Transverse colon (tissue), 4 donors: ENCODE measurements around the gene LGALS4. TPM values are rescaled to one million over a fixed set of nuclear protein-coding genes. Genes with fewer than 3 reads are reported as not detected.
"Not testable (repeated sequence)": the region's sequence is repeated elsewhere in the genome, so short reads cannot be mapped to it uniquely, and the experiment has no call there.

ENCODE experiments used
- DNase-seq: peaks from one replicate; pipeline ENCODE4 v3.0.0-alpha.2; 2019
- H3K27ac ChIP-seq, 4 donors: fragments of 200-600 bp; sonication (generic); 2 replicates each; pipeline ENCODE4 v1.5.1; 2016 to 2018; ENCODE audit warnings: inconsistent platforms in 4 of 4
- H3K27me3 ChIP-seq: fragments of 200-600 bp; sonication (generic); 2 replicates; pipeline ENCODE4 v1.5.1; 2017; ENCODE audit warnings: inconsistent platforms
- H3K36me3 ChIP-seq, 4 donors: fragments of 200-600 bp; sonication (generic); 2 replicates each; pipeline ENCODE4 v1.5.1; 2017 to 2019; ENCODE audit warnings: inconsistent platforms in 4 of 4
- H3K4me1 ChIP-seq, 4 donors: fragments of 200-600 bp; sonication (generic); 2 replicates each; pipeline ENCODE4 v1.5.1; 2017 to 2020; ENCODE audit warnings: inconsistent platforms in 4 of 4
- H3K4me3 ChIP-seq, 4 donors: fragments of 200-600 bp; sonication (generic); 1 replicate in 1 of 4; 2 replicates in 3 of 4; pipeline versions ENCODE4 v1.5.1 to v1.6.1; 2017 to 2019; ENCODE audit warnings: inconsistent platforms in 4 of 4
- H3K9me3 ChIP-seq, 2 donors: fragments of 200-600 bp; sonication (generic); 2 replicates each; pipeline ENCODE4 v1.5.1; 2017 to 2019; ENCODE audit warnings: inconsistent platforms in 2 of 2
- CTCF ChIP-seq, 5 experiments: fragments of 200-600 bp in 3 of 5; fragments of 450-650 bp in 2 of 5; sonication (generic) in 3 of 5; IDR thresholded peaks; 1 replicate in 2 of 5; 2 replicates in 3 of 5; pipeline ENCODE4 v1.5.1; 2016 to 2017; ENCODE audit warnings: antibody characterized with exemption in 5 of 5, inconsistent platforms in 3 of 5, mild to moderate bottlenecking in 2 of 5, moderate library complexity in 1 of 5
- EP300 ChIP-seq: sonication (generic); formaldehyde crosslinking; IDR thresholded peaks from one replicate; pipeline ENCODE4 v1.6.1; 2017; ENCODE audit warnings: antibody characterized with exemption, low read depth
- POLR2A ChIP-seq: fragments of 450-650 bp; IDR thresholded peaks from one replicate; pipeline ENCODE4 v1.6.1; 2016; ENCODE audit warnings: antibody characterized with exemption, mild to moderate bottlenecking, moderate library complexity
- POLR2AphosphoS5 ChIP-seq, 3 donors: sonication (generic); formaldehyde crosslinking; IDR thresholded peaks; one replicate each; pipeline ENCODE4 v1.6.1; 2016; ENCODE audit warnings: antibody characterized with exemption in 3 of 3
- WGBS, 2 donors: methylation state at CpG; one replicate each; pipeline ENCODE4 v1.1.5; 2018; ENCODE audit warnings: low coverage in 1 of 2; 5-methylcytosine and 5-hydroxymethylcytosine counted together
- in situ Hi-C, 4 donors: fragments of 200-750 bp; cut with MboI; loops; one replicate each; pipeline versions ENCODE4 v1.15.0 to v1.15.1; 2017; ENCODE audit warnings: low sequenced_read_pairs in 3 of 4, low pct_ligation_motif_present in 1 of 4, low pct_unique_long_range_greater_than_20kb in 1 of 4
- intact Hi-C: fragments of 100-400 bp; cut with DNase I; formaldehyde crosslinking; loops from one replicate; pipeline ENCODE4 v1.15.1; 2023; ENCODE audit warnings: low total_unique reads
- total RNA-seq, 4 donors: library from RNA; depleted of rRNA; stranded (reverse); fragments of >200 nt; gene quantifications; one replicate each; pipeline ENCODE4 v1.1.0, GENCODE V29; 2016

Gene LGALS4
- total RNA-seq, 4 donors from 2014 or later: 1,815 to 4,845 (median 3,695) TPM

GRCh38 chr19:38784224-38784623 is 28.5 kb downstream of the LGALS4 start:
- no peaks in the 10 kb centered on the region for H3K36me3 ChIP-seq
- peaks cover 0 to 4% (median 0%) of the 10 kb centered on the region in 4 donors for H3K4me1 ChIP-seq
- no peak overlapping the region for H3K27ac ChIP-seq
- no peak for TF ChIP-seq CTCF (IDR thresholded peaks at IDR 0.05)
- no peak for TF ChIP-seq POLR2AphosphoS5 (IDR thresholded peaks at IDR 0.05)
- TF ChIP-seq POLR2A: no peak
- no peak for TF ChIP-seq EP300
- no peak overlapping the region for H3K4me3 ChIP-seq
- no peaks in the 10 kb centered on the region for H3K9me3 ChIP-seq
- intact Hi-C loops: no loop called here
- 54 to 61% methylated on average over 3 of the region's 3 CpGs for WGBS, 2 donors
- in situ Hi-C loops: no loop called here
- peaks cover 8% of the 10 kb centered on the region for H3K27me3 ChIP-seq
- no peak for DNase-seq

GRCh38 chr19:38782212-38782611 is 30.5 kb downstream of the LGALS4 start:
- H3K27ac ChIP-seq, H3K4me3 ChIP-seq, H3K4me1 ChIP-seq, in situ Hi-C loops, DNase-seq, H3K27me3 ChIP-seq, H3K36me3 ChIP-seq, H3K9me3 ChIP-seq, intact Hi-C loops: not testable (repeated sequence)
- 82 to 85% methylated on average over 8 to 13 of the region's 13 CpGs for WGBS, 2 donors

GRCh38 chr19:38781058-38781457 is 31.7 kb downstream of the LGALS4 start:
- no peak overlapping the region for H3K4me3 ChIP-seq
- no peak for TF ChIP-seq CTCF (IDR thresholded peaks at IDR 0.05)
- no peak for TF ChIP-seq EP300
- TF ChIP-seq POLR2AphosphoS5 (IDR thresholded peaks at IDR 0.05): no peak
- no peak for TF ChIP-seq POLR2A
- intact Hi-C loops: no loop called here
- H3K27me3 ChIP-seq: peaks cover 8% of the 10 kb centered on the region
- H3K9me3 ChIP-seq: no peaks in the 10 kb centered on the region
- no peaks in the 10 kb centered on the region for H3K36me3 ChIP-seq
- 68 to 74% methylated on average over 6 to 7 of the region's 7 CpGs for WGBS, 2 donors
- in situ Hi-C loops: no loop called here
- H3K4me1 ChIP-seq: peaks cover 0 to 4% (median 0%) of the 10 kb centered on the region in 4 donors
- no peak overlapping the region for H3K27ac ChIP-seq
- DNase-seq: no peak

- TF ChIP-seq EP300: no peak
- TF ChIP-seq POLR2AphosphoS5 (IDR thresholded peaks at IDR 0.05): no peak
- no peak for TF ChIP-seq CTCF (IDR thresholded peaks at IDR 0.05)
- TF ChIP-seq POLR2A: no peak
- Histone ChIP-seq H3K27ac (no peak overlapping the region), H3K9me3 (no peaks in the 10 kb centered on the region), H3K4me3 (no peak overlapping the region), H3K4me1 (peaks cover 0 to 4% (median 0%) of the 10 kb centered on the region in 4 donors), H3K36me3 (no peaks in the 10 kb centered on the region), H3K27me3 (peaks cover 8% of the 10 kb centered on the region)
- DNase-seq: no peak
- WGBS, 2 donors: 75 to 89% methylated on average over 7 of the region's 7 CpGs
- intact Hi-C loops (no loop called here), in situ Hi-C loops (no loop called here)
Observed at GRCh38 chr19:38780443-38780842, 32.3 kb downstream of the LGALS4 start.

- no peak overlapping the region for H3K4me3 ChIP-seq
- DNase-seq: no peak
- no peaks in the 10 kb centered on the region for H3K4me1 ChIP-seq
- H3K27me3 ChIP-seq: peaks cover 8% of the 10 kb centered on the region
- H3K27ac ChIP-seq: no peak overlapping the region
- WGBS, 2 donors: 76% methylated on average over 7 of the region's 7 CpGs; no CpG with 5 or more reads in 1 of the 2 donors
- H3K9me3 ChIP-seq: no peaks in the 10 kb centered on the region
- no peaks in the 10 kb centered on the region for H3K36me3 ChIP-seq
- in situ Hi-C loops (no loop called here), intact Hi-C loops (no loop called here)
- TF ChIP-seq EP300: no peak
- no peak for TF ChIP-seq CTCF (IDR thresholded peaks at IDR 0.05)
- TF ChIP-seq POLR2A: no peak
- TF ChIP-seq POLR2AphosphoS5 (IDR thresholded peaks at IDR 0.05): no peak
Observed at GRCh38 chr19:38778733-38779132, 34.0 kb downstream of the LGALS4 start.
